Measurements from ENCODE around the gene RAPGEF1.
A peak's percentile ranks its signal among the peaks of the same experiment; 100 is the strongest.
"Not testable (repeated sequence)": the region's sequence is repeated elsewhere in the genome, so short reads cannot be mapped to it uniquely, and the experiment has no call there.

Gene RAPGEF1

DNA sequence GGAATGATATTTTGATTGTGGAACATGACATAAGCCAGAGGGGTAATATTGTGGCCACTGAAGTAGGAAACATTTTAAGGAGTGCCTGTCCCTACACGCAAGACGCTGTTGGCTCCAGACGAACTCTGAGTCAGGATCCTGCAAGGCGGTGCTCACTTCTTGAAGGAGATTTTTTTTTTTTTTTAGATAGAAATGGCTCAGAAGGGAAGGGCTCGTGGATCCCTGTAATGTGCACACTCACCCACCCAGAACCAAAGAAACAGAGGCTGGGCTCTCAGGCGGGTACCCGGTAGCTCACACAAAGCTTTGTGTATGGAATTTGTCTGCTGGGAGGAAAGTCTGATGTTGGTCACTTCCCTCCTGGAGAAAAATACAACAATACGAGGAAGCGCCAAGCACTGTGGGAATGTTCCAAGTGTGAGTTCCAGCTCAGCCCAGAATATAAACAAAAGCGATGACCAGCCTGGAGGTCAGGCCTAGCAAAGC is 25.7 kb downstream of the RAPGEF1 start:
- H3K4me3 ChIP-seq (ENCODE audit: low read depth, low read length), result no peak overlapping the region
- no peak for DNase-seq (ENCODE audit: low read depth)

DNA sequence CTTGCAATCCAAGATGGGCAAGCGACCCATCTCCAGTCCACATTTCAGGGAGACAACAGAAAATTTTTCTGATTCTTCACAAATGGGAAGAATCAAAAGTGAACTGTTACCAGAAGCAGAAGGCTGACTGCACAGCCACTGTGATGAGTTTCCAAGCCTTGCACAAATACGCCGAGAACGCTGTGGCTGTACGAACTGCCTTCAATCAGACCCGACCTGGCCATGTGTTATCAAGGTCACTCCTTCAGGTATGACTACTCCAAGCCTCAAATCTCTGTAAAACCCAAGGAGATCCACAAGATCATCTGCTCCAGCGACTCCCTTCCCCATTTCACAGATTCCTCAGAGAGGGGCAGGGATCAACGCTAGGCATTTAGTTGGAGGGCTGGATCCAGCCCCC is 26.9 kb downstream of the RAPGEF1 start:
- H3K4me3 ChIP-seq (ENCODE audit: low read depth, low read length), result no peak overlapping the region
- TF ChIP-seq, protein P1, sequence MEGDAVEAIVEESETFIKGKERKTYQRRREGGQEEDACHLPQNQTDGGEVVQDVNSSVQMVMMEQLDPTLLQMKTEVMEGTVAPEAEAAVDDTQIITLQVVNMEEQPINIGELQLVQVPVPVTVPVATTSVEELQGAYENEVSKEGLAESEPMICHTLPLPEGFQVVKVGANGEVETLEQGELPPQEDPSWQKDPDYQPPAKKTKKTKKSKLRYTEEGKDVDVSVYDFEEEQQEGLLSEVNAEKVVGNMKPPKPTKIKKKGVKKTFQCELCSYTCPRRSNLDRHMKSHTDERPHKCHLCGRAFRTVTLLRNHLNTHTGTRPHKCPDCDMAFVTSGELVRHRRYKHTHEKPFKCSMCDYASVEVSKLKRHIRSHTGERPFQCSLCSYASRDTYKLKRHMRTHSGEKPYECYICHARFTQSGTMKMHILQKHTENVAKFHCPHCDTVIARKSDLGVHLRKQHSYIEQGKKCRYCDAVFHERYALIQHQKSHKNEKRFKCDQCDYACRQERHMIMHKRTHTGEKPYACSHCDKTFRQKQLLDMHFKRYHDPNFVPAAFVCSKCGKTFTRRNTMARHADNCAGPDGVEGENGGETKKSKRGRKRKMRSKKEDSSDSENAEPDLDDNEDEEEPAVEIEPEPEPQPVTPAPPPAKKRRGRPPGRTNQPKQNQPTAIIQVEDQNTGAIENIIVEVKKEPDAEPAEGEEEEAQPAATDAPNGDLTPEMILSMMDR (IDR thresholded peaks at IDR 0.05; ENCODE audit: control insufficient read depth, extremely low read depth, insufficient read depth), result no peak
- no peak for DNase-seq (ENCODE audit: low read depth)

More for the DNA sequence above, 25.7 kb downstream of the RAPGEF1 start:
- TF ChIP-seq, protein P1 (IDR thresholded peaks at IDR 0.05; ENCODE audit: control insufficient read depth, extremely low read depth, insufficient read depth), result no peak

DNA sequence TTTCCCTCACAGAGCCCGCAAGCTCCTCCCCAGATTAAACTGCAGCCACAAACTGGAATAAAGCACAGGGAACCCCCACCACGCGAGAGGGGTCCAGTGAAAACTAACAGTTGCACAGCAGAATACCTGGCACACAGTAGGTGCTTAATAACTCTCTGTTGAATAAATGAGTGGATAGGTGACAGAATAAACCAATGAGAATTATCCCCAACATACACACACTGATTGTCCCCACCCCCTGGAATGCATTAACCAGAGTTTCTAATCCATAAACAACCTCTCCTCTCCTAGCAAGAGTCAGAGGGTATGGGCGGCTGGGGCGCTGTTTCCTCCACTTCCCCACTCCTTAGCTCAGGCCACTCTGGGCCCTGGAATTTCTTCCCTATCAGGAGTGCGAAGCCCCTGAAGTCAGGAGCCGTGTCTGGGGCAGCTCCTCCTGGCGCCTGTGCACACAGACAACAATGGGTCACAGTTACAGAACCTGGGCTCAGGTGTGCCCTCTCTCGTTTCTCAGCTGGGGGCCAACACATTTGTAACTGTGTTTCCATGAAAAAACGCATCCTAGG is 27.6 kb downstream of the RAPGEF1 start:
- TF ChIP-seq, protein P1 (IDR thresholded peaks at IDR 0.05; ENCODE audit: control insufficient read depth, extremely low read depth, insufficient read depth), result no peak
- DNase-seq (ENCODE audit: low read depth), result no peak
- H3K4me3 ChIP-seq (ENCODE audit: low read depth, low read length), result no peak overlapping the region

DNA sequence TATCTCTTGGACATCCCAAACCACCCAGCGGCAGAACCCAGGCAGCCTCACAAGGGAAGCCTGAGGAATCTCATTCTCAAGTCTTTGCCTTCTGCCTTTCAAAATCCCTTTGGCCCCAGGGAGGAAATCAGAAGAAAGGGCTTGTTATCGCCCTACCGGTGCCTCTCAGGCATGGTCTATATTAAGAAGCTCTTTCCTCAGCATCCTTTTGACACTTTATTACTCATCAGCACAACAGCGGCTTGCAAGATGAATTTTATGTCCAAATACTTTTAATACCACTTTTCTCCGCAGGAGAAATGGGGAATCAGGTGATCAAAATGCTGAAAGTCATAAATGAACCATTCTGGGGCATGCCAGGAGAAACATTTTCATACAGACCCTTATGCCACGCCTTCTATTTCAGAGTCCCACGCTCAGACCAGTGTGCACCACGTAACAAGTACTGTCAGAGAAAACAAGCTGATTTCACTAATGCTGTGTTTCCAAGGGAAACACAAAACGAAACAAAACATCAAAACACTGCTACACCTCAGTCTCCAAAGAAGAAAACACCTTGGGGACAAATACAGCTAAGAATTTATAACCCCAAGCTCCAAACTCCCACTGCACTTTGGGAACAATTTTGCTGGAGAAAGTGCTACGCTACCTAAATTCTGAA is 30.0 kb downstream of the RAPGEF1 start:
- H3K4me3 ChIP-seq (ENCODE audit: low read depth, low read length), result no peak overlapping the region
- DNase-seq (ENCODE audit: low read depth), result no peak

DNA sequence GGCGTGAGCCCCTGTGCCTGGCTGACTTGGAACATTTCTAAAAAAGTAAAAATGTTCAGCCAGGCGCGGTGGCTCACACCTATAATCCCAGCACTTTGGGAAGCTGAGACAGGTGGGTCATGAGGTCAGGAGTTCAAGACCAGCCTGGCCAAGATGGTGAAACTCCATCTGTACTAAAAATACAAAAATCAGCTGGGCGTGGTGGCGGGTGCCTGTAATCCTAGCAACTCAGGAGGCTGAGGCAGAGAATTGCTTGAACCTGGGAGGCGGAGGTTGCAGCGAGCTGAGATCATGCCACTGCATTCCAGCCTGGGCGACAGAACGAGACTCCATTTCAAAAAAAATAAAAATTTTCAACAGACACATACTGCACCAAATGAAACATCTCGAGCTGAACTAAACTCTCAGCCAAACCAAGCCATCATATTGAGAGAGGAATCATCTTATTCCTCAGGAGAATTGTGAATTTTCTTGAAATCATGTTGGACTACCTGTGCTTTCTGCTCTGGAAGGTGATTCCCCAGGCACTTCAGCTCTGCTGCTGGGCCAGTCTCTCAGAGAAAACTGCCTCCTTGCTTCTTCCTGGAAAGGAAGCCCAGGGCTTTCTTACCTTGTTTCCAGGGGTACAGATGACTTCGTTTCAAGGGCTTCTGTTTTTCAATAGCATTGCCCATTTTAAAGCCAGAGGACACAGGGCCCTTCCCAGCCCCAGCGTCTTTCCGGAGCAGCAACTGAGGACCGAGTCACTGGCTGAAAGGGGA is 30.7 kb downstream of the RAPGEF1 start:
- not testable (repeated sequence) for DNase-seq (ENCODE audit: low read depth); H3K4me3 ChIP-seq (ENCODE audit: low read depth, low read length)

More for the DNA sequence above, 30.0 kb downstream of the RAPGEF1 start:
- TF ChIP-seq, protein P1 (IDR thresholded peaks at IDR 0.05; ENCODE audit: control insufficient read depth, extremely low read depth, insufficient read depth), result no peak

DNA sequence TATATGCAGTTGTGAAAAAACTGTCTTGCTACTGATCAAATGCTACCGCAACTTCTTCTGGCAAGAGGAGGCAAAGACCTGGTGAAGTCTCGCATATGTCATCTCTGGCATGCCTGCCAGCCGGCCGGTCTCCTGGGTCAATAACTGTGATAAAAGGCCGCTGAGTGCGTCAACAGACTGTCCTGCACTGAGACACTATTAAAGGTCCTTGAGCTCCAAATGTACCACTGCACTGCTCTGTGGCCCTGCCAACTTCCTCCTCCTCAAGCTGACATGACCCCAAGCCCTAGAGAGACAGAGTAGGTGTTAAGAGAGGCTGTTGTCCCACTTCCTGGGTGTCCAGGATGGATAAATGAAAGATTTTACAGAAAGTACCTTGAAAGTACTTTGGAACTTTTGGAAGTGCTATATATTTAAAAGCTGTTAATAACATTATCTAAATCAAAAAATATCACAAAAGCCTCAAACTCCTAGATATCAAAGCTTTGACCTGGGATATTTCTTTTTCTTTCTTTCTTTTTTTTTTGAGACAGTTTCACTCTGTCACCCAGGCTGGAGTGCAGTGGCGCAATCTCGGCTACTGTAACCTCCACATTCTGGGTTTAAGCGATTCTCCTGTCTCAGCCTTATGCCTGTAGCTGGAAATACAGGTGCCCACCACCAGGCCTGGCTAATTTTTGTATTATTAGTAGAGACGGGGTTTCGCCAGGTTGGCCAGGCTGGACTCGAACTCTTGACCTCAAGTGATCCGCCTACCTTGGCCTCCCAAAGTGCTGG is 31.5 kb downstream of the RAPGEF1 start:
- TF ChIP-seq, protein P1 (IDR thresholded peaks at IDR 0.05; ENCODE audit: control insufficient read depth, extremely low read depth, insufficient read depth), result no peak
- H3K4me3 ChIP-seq (ENCODE audit: low read depth, low read length), result no peak overlapping the region
- DNase-seq (ENCODE audit: low read depth), result peak; percentile 62
